H9 (cell line): Measurements from ENCODE around the gene CDC25C. TPM values are rescaled to one million over a fixed set of nuclear protein-coding genes. Genes with fewer than 3 reads are reported as not detected.

Experiments used
- DNase-seq: peaks from one replicate; pipeline ENCODE4 v3.0.0-alpha.2; 2017
- H2AFZ ChIP-seq: one replicate; pipeline ENCODE4 v1.6.1; 2013; ENCODE audit warnings: mild to moderate bottlenecking, low read length, control low read depth, moderate library complexity
- H2AK5ac ChIP-seq: 2 replicates; pipeline ENCODE4 v1.6.1; 2013; ENCODE audit warnings: low read length, control low read depth, mixed read lengths; ENCODE audit not compliant: insufficient read length
- H2BK120ac ChIP-seq: one replicate; pipeline ENCODE4 v1.6.1; 2013; ENCODE audit warnings: low read depth, mild to moderate bottlenecking, low read length, control low read depth, inconsistent platforms; ENCODE audit not compliant: poor library complexity, severe bottlenecking
- H2BK12ac ChIP-seq: 2 replicates; pipeline ENCODE4 v1.6.1; 2013; ENCODE audit warnings: low read length, control low read depth, mixed read lengths, low read depth; ENCODE audit not compliant: insufficient read length
- H2BK15ac ChIP-seq: 2 replicates; pipeline ENCODE4 v1.6.1; 2013; ENCODE audit warnings: low read depth, low read length, control low read depth
- H2BK20ac ChIP-seq: one replicate; pipeline ENCODE4 v1.6.1; 2013; ENCODE audit warnings: low read depth, mild to moderate bottlenecking, low read length, control low read depth, inconsistent platforms; ENCODE audit not compliant: poor library complexity, severe bottlenecking
- H2BK5ac ChIP-seq: 2 replicates; pipeline ENCODE4 v1.6.1; 2013; ENCODE audit warnings: low read length, control low read depth, mixed read lengths; ENCODE audit not compliant: insufficient read length
- H3K14ac ChIP-seq: 2 replicates; pipeline ENCODE4 v1.6.1; 2013; ENCODE audit warnings: low read length, control low read depth; ENCODE audit not compliant: insufficient read depth
- H3K18ac ChIP-seq: 2 replicates; pipeline ENCODE4 v1.6.1; 2013; ENCODE audit warnings: low read depth, mild to moderate bottlenecking, mixed read lengths, low read length, control low read depth; ENCODE audit not compliant: insufficient read length
- H3K23ac ChIP-seq: 2 replicates; pipeline ENCODE4 v1.6.1; 2013; ENCODE audit warnings: low read length, control low read depth, mixed read lengths, low read depth; ENCODE audit not compliant: insufficient read length
- H3K23me2 ChIP-seq: 2 replicates; pipeline ENCODE4 v1.6.1; 2013; ENCODE audit warnings: low read depth, mild to moderate bottlenecking, mixed read lengths, low read length, control low read depth; ENCODE audit not compliant: insufficient read length, poor library complexity, severe bottlenecking
- H3K27ac ChIP-seq: 2 replicates; pipeline ENCODE4 v1.5.1; 2013; ENCODE audit warnings: low read length, control low read depth, mixed read lengths, low read depth; ENCODE audit not compliant: insufficient read length
- H3K27me3 ChIP-seq: 2 replicates; pipeline ENCODE4 v1.6.1; 2013; ENCODE audit warnings: low read length, control low read depth, inconsistent platforms; ENCODE audit not compliant: insufficient read depth
- H3K4ac ChIP-seq: 2 replicates; pipeline ENCODE4 v1.6.1; 2013; ENCODE audit warnings: low read depth, mild to moderate bottlenecking, control low read depth, inconsistent platforms, low read length, moderate library complexity
- H3K4me1 ChIP-seq: 2 replicates; pipeline ENCODE4 v1.6.1; 2013; ENCODE audit warnings: low read length, control low read depth, inconsistent platforms; ENCODE audit not compliant: insufficient read depth
- H3K4me2 ChIP-seq: 2 replicates; pipeline ENCODE4 v1.6.1; 2013; ENCODE audit warnings: low read length, control low read depth, mixed read lengths; ENCODE audit not compliant: insufficient read length, insufficient read depth
- H3K56ac ChIP-seq: 2 replicates; pipeline ENCODE4 v1.6.1; 2013; ENCODE audit warnings: low read depth, mild to moderate bottlenecking, mixed read lengths, low read length, control low read depth; ENCODE audit not compliant: insufficient read length
- H3K79me1 ChIP-seq: 2 replicates; pipeline ENCODE4 v1.6.1; 2013; ENCODE audit warnings: low read depth, mild to moderate bottlenecking, moderate library complexity, low read length, control low read depth, inconsistent platforms; ENCODE audit not compliant: insufficient read depth, poor library complexity, severe bottlenecking
- H3K79me2 ChIP-seq: 2 replicates; pipeline ENCODE4 v1.6.1; 2013; ENCODE audit warnings: low read length, control low read depth, inconsistent platforms; ENCODE audit not compliant: insufficient read depth
- H3K9ac ChIP-seq: 2 replicates; pipeline ENCODE4 v1.6.1; 2013; ENCODE audit warnings: low read length, control low read depth, mixed read lengths; ENCODE audit not compliant: insufficient read length; ENCODE audit errors: extremely low read depth
- H3K9me3 ChIP-seq: one replicate; pipeline ENCODE4 v1.6.1; 2013; ENCODE audit warnings: low read depth, low read length, inconsistent platforms; ENCODE audit not compliant: control insufficient read depth
- H3T11ph ChIP-seq: one replicate; pipeline ENCODE4 v1.6.1; 2013; ENCODE audit warnings: mild to moderate bottlenecking, low read length, control low read depth, inconsistent platforms
- H4K20me1 ChIP-seq: one replicate; pipeline ENCODE4 v1.6.1; 2013; ENCODE audit not compliant: control insufficient read depth, insufficient read length, insufficient read depth
- H4K5ac ChIP-seq: 2 replicates; pipeline ENCODE4 v1.6.1; 2013; ENCODE audit warnings: low read depth, mild to moderate bottlenecking, mixed read lengths, low read length, control low read depth; ENCODE audit not compliant: insufficient read length
- H4K8ac ChIP-seq: replicated peaks from 2 replicates; pipeline ENCODE4 v1.6.1; 2013; ENCODE audit warnings: low read length, control low read depth, mixed read lengths, low read depth; ENCODE audit not compliant: insufficient read length
- H4K91ac ChIP-seq: 2 replicates; pipeline ENCODE4 v1.6.1; 2013; ENCODE audit warnings: low read depth, mild to moderate bottlenecking, moderate library complexity, mixed read lengths, low read length, control low read depth; ENCODE audit not compliant: insufficient read length
- H3K27ac Mint-ChIP-seq, 3 experiments: 2 replicates in 2 of 3; 3 replicates in 1 of 3; pipeline ENCODE4 v1.8.0; 2020 to 2021; ENCODE audit warnings: mixed read lengths in 3 of 3, mild to moderate bottlenecking in 1 of 3, moderate library complexity in 1 of 3
- H3K27me3 Mint-ChIP-seq: 2 replicates; pipeline ENCODE4 v1.8.0; 2021; ENCODE audit warnings: low read depth, mild to moderate bottlenecking, moderate library complexity, mixed read lengths
- H3K36me3 Mint-ChIP-seq, 3 experiments: 2 replicates in 2 of 3; 3 replicates in 1 of 3; pipeline ENCODE4 v1.8.0; 2020 to 2021; ENCODE audit warnings: low read depth in 3 of 3, mixed read lengths in 3 of 3; ENCODE audit not compliant: insufficient read depth in 1 of 3
- H3K4me1 Mint-ChIP-seq, 2 experiments: 2 replicates each; pipeline ENCODE4 v1.8.0; 2020; ENCODE audit warnings: mixed read lengths in 2 of 2
- H3K4me3 Mint-ChIP-seq, 2 experiments: 2 replicates in 1 of 2; 3 replicates in 1 of 2; pipeline ENCODE4 v1.8.0; 2020 to 2021; ENCODE audit warnings: mild to moderate bottlenecking in 2 of 2, mixed read lengths in 2 of 2, moderate library complexity in 1 of 2
- H3K9me3 Mint-ChIP-seq, 2 experiments: 2 replicates in 1 of 2; 3 replicates in 1 of 2; pipeline ENCODE4 v1.8.0; 2020; ENCODE audit warnings: mild to moderate bottlenecking in 2 of 2, mixed read lengths in 2 of 2, moderate library complexity in 1 of 2
- CTCF ChIP-seq: fragments of 200-600 bp; sonication (generic); conservative IDR thresholded peaks from 3 replicates; pipeline ENCODE4 v1.8.0; 2021; ENCODE audit warnings: antibody characterized with exemption, mild to moderate bottlenecking
- WGBS: extraction: QIAGEN DNeasy Blood & Tissue Kit; methylation state at CpG from one replicate; pipeline ENCODE4 v1.1.7; 2013; ENCODE audit warnings: missing lambda C conversion rate, low lambda C conversion rate, mixed read lengths; ENCODE audit not compliant: insufficient read length; ENCODE audit errors: extremely low coverage; 5-methylcytosine and 5-hydroxymethylcytosine counted together
- total RNA-seq: library from RNA; stranded (reverse); gene quantifications from 2 replicates; pipeline ENCODE4 v1.2.1, GENCODE V29; 2021

CDC25C gene
- total RNA-seq, 1 experiment from 2014 or later, result 22.8 TPM

GRCh38 chr5:138334867-138335447 lies 3.4 kb upstream of the CDC25C start:
- peak overlapping the region in 1 of 3 experiments; percentile 63; a peak in 2 of 7 replicates for H3K27ac Mint-ChIP-seq
- WGBS, result no CpG with 5 or more reads among the region's 3 CpGs

More at GRCh38 chr5:138334867-138335447, 3.4 kb upstream of the CDC25C start:
- Histone ChIP-seq H3K4me2 (no peak overlapping the region), H3K4ac (no peak overlapping the region), H3K14ac (no peak overlapping the region), H4K20me1 (no peaks in the 10 kb centered on the region), H3K4me1 (no peaks in the 10 kb centered on the region; the same call in 1 of the 2 replicates), H3K9me3 (no peaks in the 10 kb centered on the region), H3K27me3 (no peaks in the 10 kb centered on the region), H4K5ac (no peak overlapping the region), H2BK20ac (no peak overlapping the region), H2BK5ac (no peak overlapping the region), H2BK120ac (no peak overlapping the region), H3K23me2 (peaks cover 23% of the 10 kb centered on the region), H2AK5ac (no peak overlapping the region), H3K18ac (no peak overlapping the region), H4K8ac (no peak overlapping the region), H3K56ac (no peak overlapping the region), H3K79me1 (peaks cover 3% of the 10 kb centered on the region), H3K79me2 (peaks cover 8% of the 10 kb centered on the region; the same call in 1 of the 2 replicates), H2BK15ac (no peak overlapping the region), H3K27ac (no peak overlapping the region), H3K9ac (no peak overlapping the region), H4K91ac (no peak overlapping the region), H3K23ac (no peak overlapping the region), H2AFZ (no peak overlapping the region), H2BK12ac (no peak overlapping the region), H3T11ph (no peak overlapping the region)
- no peak for DNase-seq
- no peak overlapping the region; a peak in 1 of 5 replicates for H3K4me3 Mint-ChIP-seq
- peaks cover 32 to 34% of the 10 kb centered on the region in 2 experiments for H3K4me1 Mint-ChIP-seq
- H3K27me3 Mint-ChIP-seq, result no peaks in the 10 kb centered on the region
- H3K36me3 Mint-ChIP-seq, result peaks cover 0 to 8% (median 2%) of the 10 kb centered on the region in 3 experiments; a peak in 3 of 7 replicates
- no peak for TF ChIP-seq CTCF
- H3K9me3 Mint-ChIP-seq, result no peaks in the 10 kb centered on the region
